GM23248 (cell line): ENCODE results near the gene C10orf90.

Source experiments
- EZH2 ChIP-seq: fragments of 200-600 bp; sonication (generic); IDR thresholded peaks from 2 replicates; pipeline ENCODE4 v1.6.1; 2018; ENCODE audit warnings: antibody characterized with exemption, mild to moderate bottlenecking; ENCODE audit not compliant: insufficient read depth, poor library complexity, severe bottlenecking
- EZH2phosphoT487 ChIP-seq: fragments of 200-600 bp; sonication (generic); IDR thresholded peaks from 2 replicates; pipeline ENCODE4 v1.6.1; 2018; ENCODE audit warnings: antibody characterized with exemption, moderate library complexity, mild to moderate bottlenecking, low read depth; ENCODE audit not compliant: insufficient read depth

DNA sequence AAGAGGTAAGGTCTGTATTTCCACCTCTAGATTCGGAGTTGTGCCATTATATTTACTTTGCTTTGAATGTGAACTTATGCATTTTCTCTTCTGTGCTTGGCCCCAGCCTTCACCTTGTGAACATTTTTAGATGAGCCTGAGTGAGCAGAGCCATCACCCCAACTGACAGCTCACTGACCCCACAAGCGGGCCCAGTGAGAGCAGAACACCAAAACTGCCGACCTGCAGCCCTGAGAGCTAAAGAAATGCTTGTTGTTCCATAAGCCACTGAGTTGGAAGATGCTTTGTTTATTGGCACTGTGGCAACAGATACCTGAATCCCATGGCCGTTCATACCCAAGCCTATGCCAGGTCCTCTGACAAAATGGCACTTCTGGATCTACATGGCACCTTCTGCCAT, 37.8 kb downstream of the C10orf90 start:
- TF ChIP-seq EZH2 (no peak), EZH2phosphoT487 (no peak)
